Measurements from ENCODE around the gene HSD17B14. TPM values are rescaled to one million over a fixed set of nuclear protein-coding genes. Genes with fewer than 3 reads are reported as not detected.

Gene HSD17B14
- total and polyA plus RNA-seq, 4 donors: 3.7 to 12.6 (median 8.1) TPM

GRCh38 chr19:48844472-48844871 is 8.2 kb upstream of the HSD17B14 start:
- no peak overlapping the region for H3K9ac ChIP-seq (ENCODE audit: low read depth in 1 of 2, low read length in 2 of 2)
- peaks cover 3 to 28% (median 12%) of the 10 kb centered on the region in 4 donors for H3K36me3 ChIP-seq (ENCODE audit: control insufficient read depth in 4 of 4, insufficient read depth in 3 of 4, low read depth in 1 of 4, low read length in 3 of 4)
- no peak for DNase-seq (ENCODE audit: low spot score)
- H3K27ac ChIP-seq (ENCODE audit: low read depth in 1 of 2, low read length in 2 of 2): no peak overlapping the region
- WGBS: 90% methylated on average over 2 of the region's 2 CpGs
- H3K4me1 ChIP-seq (ENCODE audit: control insufficient read depth in 4 of 4, insufficient read depth in 4 of 4, low read length in 3 of 4): no peaks in the 10 kb centered on the region
- peak in 1 of 2 donors; percentile 26 for TF ChIP-seq RAD21 (IDR thresholded peaks at IDR 0.05)
- no peak for TF ChIP-seq JUND (IDR thresholded peaks at IDR 0.05)
- no peak overlapping the region for H3K4me3 ChIP-seq (ENCODE audit: low read depth in 1 of 3, low read length in 3 of 3)
- no peaks in the 10 kb centered on the region for H3K27me3 ChIP-seq (ENCODE audit: control insufficient read depth in 4 of 4, insufficient read depth in 4 of 4, low read length in 3 of 4)
- no peaks in the 10 kb centered on the region for H3K9me3 ChIP-seq (ENCODE audit: control insufficient read depth in 4 of 4, low read length in 3 of 4)

- Histone ChIP-seq H3K36me3 (ENCODE audit: control insufficient read depth in 4 of 4, insufficient read depth in 3 of 4, low read depth in 1 of 4, low read length in 3 of 4) (peaks cover 3 to 27% (median 11%) of the 10 kb centered on the region in 4 donors), H3K4me1 (ENCODE audit: control insufficient read depth in 4 of 4, insufficient read depth in 4 of 4, low read length in 3 of 4) (no peaks in the 10 kb centered on the region), H3K9ac (ENCODE audit: low read depth in 1 of 2, low read length in 2 of 2) (no peak overlapping the region), H3K27me3 (ENCODE audit: control insufficient read depth in 4 of 4, insufficient read depth in 4 of 4, low read length in 3 of 4) (no peaks in the 10 kb centered on the region), H3K4me3 (ENCODE audit: low read depth in 1 of 3, low read length in 3 of 3) (no peak overlapping the region), H3K9me3 (ENCODE audit: control insufficient read depth in 4 of 4, low read length in 3 of 4) (no peaks in the 10 kb centered on the region), H3K27ac (ENCODE audit: low read depth in 1 of 2, low read length in 2 of 2) (no peak overlapping the region)
- no peak for TF ChIP-seq FOXA1 (IDR thresholded peaks at IDR 0.05)
- TF ChIP-seq RAD21 (IDR thresholded peaks at IDR 0.05): peak; percentile 80 to 92
- peak; percentile 58 for TF ChIP-seq CTCF (IDR thresholded peaks at IDR 0.05; ENCODE audit: low read depth, low read length, missing input control)
- 47% methylated on average over 2 of the region's 2 CpGs for WGBS
- DNase-seq (ENCODE audit: low spot score): peak; percentile 65
Measured at GRCh38 chr19:48842789-48843162, 6.5 kb upstream of the HSD17B14 start.

GRCh38 chr19:48841571-48841970 is 5.3 kb upstream of the HSD17B14 start:
- Histone ChIP-seq H3K36me3 (ENCODE audit: control insufficient read depth in 4 of 4, insufficient read depth in 3 of 4, low read depth in 1 of 4, low read length in 3 of 4) (peaks cover 3 to 15% (median 9%) of the 10 kb centered on the region in 4 donors), H3K27ac (ENCODE audit: low read depth in 1 of 2, low read length in 2 of 2) (no peak overlapping the region), H3K4me3 (ENCODE audit: low read depth in 1 of 3, low read length in 3 of 3) (no peak overlapping the region), H3K4me1 (ENCODE audit: control insufficient read depth in 4 of 4, insufficient read depth in 4 of 4, low read length in 3 of 4) (peaks cover 3 to 8% (median 6%) of the 10 kb centered on the region in 4 donors), H3K9me3 (ENCODE audit: control insufficient read depth in 4 of 4, low read length in 3 of 4) (no peaks in the 10 kb centered on the region), H3K27me3 (ENCODE audit: control insufficient read depth in 4 of 4, insufficient read depth in 4 of 4, low read length in 3 of 4) (no peaks in the 10 kb centered on the region), H3K9ac (ENCODE audit: low read depth in 1 of 2, low read length in 2 of 2) (no peak overlapping the region)
- WGBS: 94% methylated on average over 6 of the region's 6 CpGs
- TF ChIP-seq HNF4G (IDR thresholded peaks at IDR 0.05) (no peak), RXRA (IDR thresholded peaks at IDR 0.05) (no peak), NR2F2 (IDR thresholded peaks at IDR 0.05) (no peak), FOXA2 (IDR thresholded peaks at IDR 0.05) (no peak), FOXA1 (IDR thresholded peaks at IDR 0.05) (no peak), ATF3 (IDR thresholded peaks at IDR 0.05) (no peak), MAX (IDR thresholded peaks at IDR 0.05) (no peak), SP1 (IDR thresholded peaks at IDR 0.05) (no peak), HNF4A (conservative IDR thresholded peaks at IDR 0.05) (no peak), RAD21 (IDR thresholded peaks at IDR 0.05) (no peak), YY1 (IDR thresholded peaks at IDR 0.05) (no peak), ZBTB33 (IDR thresholded peaks at IDR 0.05) (no peak), TAF1 (conservative IDR thresholded peaks at IDR 0.05) (no peak), REST (IDR thresholded peaks at IDR 0.05) (no peak), GABPA (IDR thresholded peaks at IDR 0.05 in 1 of 2, conservative IDR thresholded peaks at IDR 0.05 in 1 of 2) (no peak)
- no peak for DNase-seq (ENCODE audit: low spot score)
